Middle frontal gyrus (tissue), 1 donor: ENCODE data around the gene NDOR1.
"Not testable (repeated sequence)": the region's sequence is repeated elsewhere in the genome, so short reads cannot be mapped to it uniquely, and the experiment has no call there.

Experiments
- DNase-seq: peaks from one replicate; pipeline ENCODE4 v3.0.0-alpha.2; 2015; ENCODE audit warnings: low spot score; ENCODE audit errors: extremely low spot score

The NDOR1 gene

DNA sequence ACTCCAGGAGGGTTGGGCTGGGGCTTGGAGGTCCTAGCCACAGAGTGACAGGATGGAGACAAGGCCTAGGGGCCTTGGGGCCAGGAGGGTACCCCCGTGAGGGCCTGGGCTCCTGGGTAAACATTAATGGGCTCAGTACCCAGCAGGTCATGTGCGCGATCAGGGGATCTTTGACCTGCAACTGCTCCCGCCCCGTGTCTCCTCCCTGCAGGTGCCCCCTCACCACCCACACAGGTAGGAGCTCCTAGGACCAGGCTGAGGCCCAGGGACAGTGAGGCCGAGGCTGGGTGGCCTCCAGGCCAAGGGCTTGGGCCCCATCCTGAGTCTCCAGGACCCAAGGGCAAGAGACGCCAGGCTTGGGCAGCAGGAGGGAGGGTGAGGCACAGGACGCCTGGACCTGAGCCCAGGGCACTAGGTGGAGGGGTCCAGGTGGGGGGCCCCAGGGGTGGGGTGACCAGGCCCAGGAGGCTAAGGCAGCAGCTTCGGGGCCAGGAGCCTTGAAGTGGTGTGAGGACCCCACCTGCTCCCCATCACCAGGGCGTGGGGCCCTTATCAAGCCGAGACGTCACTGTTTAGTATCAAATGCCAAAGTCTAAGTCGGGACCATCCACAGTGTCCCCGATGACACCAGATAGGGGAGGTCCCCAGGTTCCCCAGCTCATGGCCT lies 25.3 kb downstream of the NDOR1 start, which contains the start of gene SLC34A3:
SLC34A3 (plus strand) TSS at position 197 of the 667 bp plus-strand sequence. CDS start 802 bp downstream, outside the sequence.
- no peak for DNase-seq

DNA sequence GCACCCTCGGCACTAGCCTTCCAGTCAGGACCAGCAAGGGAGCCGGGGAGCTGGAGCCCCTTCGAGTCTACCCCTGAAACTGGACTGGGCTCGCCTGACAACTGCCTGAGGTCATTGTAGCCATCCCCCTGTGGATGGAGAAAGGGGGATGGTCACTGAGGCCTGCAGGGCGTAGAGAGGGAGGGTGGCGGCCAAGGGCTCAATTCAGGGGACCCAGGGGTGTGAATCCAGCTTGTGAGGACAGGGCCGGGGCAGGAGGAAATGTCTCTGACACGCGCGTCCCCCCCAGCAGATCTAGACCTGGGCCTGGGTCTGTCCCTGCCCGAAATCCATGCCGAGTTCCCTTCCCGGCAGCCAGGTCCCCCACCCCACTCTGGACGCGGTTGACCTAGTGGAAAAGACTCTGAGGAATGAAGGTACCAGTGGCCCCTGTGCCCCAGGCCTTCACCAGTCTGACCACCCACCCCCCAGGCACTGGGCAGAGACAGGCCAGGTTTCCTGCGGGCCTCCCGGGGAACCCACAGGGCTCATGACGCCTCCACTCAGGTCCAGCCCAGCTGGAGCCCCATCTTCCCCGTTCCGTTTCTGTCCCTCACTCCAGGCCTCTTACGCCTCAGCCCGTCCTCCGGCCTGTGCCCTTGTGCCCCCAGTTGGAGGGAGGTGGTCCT lies 26.0 kb downstream of the NDOR1 start:
- no peak for DNase-seq

DNA sequence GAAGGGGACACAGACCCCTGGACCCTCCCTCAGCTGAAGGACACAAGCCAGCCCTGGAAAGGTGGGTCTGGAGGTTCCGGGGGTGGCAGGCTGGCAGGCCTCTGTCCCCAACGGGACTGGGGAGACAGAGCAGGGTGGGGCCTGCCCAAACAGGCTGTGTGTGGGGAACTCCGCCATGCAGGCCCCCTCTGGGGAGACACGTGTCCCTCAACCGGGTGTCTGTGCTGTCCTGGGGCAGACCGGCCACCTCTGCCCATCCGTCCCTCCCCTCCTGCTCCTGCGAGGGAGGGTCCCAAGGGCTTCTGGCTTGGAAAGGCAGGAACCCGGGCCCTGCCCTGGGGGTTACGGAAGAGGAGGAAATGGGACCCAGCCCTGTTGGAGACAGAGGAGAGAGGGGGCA lies 26.6 kb downstream of the NDOR1 start:
- no peak for DNase-seq

DNA sequence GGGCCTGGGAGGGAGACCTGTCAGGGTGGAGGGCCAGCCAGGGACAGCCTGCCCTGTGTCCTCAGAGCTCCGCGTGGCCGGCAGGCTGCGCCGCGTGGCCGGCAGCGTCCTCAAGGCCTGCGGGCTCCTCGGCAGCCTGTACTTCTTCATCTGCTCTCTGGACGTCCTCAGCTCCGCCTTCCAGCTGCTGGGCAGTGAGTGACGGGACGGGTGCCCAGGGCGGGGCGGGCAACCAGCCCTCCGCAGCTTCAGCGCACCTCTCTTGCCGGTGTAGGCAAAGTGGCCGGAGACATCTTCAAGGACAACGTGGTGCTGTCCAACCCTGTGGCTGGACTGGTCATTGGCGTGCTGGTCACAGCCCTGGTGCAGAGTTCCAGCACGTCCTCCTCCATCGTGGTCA lies 27.0 kb downstream of the NDOR1 start:
- no peak for DNase-seq

DNA sequence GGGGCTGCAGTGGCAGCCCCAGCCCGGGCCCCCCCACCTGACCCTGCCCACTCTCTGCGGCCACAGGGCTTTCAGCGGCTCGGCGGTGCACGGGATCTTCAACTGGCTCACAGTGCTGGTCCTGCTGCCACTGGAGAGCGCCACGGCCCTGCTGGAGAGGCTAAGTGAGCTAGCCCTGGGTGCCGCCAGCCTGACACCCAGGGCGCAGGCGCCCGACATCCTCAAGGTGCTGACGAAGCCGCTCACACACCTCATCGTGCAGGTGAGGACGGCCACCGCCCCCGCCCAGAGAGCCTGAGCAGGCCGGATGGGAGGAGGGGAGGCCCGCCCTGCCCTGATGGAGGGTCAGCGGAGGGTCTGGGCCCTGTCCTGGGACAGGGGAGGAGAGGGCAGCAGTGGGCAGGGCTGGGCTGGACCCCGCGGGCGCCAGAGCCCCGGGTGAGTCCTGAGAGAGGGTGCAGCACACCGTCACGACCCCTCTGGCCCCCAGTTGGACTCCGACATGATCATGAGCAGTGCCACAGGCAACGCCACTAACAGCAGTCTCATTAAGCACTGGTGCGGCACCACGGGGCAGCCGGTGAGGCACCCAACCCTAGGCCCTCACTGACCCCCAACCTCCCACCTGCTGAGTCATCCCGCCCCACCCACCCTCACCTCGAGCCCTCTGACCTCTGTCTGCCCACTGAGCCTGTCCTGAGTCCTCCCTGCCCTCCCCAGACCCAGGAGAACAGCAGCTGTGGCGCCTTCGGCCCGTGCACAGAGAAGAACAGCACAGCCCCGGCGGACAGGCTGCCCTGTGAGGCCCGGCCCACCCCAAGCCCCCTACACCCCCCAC lies 27.9 kb downstream of the NDOR1 start:
- no peak for DNase-seq

DNA sequence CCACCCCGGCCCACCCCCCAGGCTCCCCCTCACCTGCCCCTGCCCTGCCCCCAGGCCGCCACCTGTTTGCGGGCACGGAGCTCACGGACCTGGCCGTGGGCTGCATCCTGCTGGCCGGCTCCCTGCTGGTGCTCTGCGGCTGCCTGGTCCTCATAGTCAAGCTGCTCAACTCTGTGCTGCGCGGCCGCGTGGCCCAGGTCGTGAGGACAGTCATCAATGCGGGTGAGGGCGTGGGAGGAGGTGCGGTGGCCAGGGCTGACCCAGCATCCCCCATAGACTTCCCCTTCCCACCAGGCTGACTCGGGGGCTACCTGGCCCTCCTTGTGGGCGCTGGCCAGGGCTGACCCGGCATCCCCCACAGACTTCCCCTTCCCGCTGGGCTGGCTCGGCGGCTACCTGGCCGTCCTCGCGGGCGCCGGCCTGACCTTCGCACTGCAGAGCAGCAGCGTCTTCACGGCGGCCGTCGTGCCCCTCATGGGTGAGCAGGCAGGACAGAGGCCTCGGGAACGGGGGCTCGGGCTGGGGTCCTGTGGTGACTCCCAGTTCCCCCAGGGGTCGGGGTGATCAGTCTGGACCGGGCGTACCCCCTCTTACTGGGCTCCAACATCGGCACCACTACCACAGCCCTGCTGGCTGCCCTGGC lies 28.7 kb downstream of the NDOR1 start:
- DNase-seq = no peak

DNA sequence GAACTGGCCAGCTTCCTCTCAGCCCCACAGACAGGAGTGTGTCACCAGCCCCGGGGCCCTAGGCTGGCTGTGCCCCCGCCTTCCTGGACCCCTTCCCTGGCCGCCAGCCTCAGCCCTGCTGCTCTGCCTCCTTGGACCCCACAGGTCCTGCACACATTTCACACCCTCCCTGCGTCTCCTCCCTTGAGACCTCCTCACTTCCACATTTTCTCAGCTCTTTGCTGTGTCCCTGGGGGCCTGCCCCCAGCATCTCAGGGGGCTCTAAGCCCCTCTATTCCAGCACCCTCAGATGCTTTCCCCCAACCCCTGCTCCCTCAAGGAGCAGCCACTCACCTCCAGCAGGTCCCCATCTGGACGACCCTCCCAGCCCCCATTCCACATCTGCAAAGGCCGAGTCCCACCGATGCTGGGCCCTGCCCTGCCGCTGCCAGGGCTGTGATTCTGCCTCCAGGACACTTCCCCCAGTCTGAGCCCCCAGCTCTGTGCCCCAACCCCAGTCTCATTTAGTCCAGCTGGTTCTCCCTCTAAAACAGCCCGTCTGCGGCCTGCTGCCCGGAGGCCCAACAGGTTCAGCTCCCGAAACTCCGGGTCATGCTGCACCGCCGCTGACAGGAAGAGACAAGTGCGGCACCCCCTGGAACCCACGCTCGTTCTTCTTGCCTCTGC lies 29.4 kb downstream of the NDOR1 start:
- no peak for DNase-seq

DNA sequence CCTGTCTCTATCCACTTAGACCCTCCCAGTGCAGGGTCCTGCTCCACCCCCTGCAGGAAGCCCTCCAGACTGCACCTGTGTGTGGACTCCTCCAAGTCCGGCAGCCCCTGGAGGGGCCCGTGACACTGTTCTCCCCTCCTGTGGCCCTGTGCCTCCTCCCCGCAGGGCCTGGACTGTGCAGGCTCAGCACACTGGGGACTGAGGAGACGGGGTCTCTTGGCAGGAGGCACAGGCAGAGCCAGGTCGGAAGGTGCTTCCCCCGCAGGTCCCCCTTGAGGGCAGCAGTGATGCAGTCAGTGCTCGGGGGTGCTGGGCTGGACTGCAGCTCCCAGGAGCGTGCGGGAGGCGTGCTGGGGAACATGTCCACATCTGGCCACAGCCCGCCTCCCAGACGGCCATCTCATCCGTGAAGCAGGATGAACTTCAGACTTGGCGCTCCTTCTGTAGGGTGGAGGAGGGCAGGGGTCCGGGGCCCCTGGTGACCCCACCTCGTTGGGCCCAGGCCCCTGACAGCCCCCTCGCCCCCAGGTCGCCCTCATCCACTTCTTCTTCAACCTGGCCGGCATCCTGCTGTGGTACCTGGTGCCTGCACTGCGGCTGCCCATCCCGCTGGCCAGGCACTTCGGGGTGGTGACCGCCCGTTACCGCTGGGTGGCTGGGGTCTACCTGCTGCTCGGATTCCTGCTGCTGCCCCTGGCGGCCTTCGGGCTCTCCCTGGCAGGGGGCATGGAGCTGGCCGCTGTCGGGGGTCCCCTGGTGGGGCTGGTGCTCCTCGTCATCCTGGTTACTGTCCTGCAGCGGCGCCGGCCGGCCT lies 30.1 kb downstream of the NDOR1 start:
- DNase-seq = no peak

DNA sequence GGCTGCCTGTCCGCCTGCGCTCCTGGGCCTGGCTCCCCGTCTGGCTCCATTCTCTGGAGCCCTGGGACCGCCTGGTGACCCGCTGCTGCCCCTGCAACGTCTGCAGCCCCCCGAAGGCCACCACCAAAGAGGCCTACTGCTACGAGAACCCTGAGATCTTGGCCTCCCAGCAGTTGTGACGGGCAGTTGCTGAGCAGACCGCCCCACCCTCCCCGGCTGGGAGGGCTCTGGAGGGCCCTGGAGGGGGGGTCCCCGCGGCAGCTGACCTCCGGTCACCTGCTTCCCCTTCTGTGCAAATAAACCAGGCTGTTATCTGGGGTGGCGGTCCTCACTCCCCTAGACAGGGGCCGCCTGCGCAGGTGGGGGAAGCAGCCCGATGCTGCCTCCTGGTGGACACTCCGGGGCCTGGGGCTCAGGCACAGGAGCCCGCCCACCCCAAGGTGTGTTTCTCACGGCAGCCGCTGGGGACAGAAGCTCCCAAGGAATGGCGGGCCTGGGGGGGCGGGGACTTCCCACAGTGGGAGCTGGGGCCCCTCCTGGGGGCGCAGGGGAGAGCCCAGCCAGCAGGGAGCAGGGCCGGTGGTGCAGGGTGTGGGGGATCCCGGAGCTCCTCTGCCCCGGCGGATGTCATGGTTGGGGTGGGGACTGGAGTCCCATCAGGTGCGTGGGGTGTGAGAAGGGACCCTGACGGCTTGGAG lies 30.9 kb downstream of the NDOR1 start:
- peak; percentile 66 for DNase-seq

DNA sequence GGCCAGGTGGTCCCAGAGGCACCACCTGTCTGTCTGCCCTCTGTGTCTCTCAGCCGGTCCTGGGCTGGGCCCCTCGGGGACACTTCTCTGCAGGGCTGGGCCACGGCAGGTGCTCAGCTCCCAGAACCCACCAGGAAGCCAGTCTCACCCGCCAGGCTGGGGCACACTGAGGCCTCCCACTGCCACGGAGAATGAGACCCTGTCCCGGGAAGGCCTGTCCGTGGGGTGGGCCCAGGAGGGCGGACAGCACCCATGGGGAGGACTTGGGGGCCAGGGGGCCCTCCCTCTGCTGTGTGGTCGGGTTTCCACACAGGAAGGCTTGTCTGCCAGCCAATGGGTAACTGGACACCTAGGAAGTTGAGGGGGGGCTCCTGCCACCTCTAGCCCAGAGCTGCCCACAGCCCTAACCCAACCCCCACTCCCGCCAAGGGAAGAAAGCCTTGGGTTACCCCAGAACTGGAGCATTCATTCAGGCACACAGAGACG lies 31.5 kb downstream of the NDOR1 start:
- DNase-seq = no peak

DNA sequence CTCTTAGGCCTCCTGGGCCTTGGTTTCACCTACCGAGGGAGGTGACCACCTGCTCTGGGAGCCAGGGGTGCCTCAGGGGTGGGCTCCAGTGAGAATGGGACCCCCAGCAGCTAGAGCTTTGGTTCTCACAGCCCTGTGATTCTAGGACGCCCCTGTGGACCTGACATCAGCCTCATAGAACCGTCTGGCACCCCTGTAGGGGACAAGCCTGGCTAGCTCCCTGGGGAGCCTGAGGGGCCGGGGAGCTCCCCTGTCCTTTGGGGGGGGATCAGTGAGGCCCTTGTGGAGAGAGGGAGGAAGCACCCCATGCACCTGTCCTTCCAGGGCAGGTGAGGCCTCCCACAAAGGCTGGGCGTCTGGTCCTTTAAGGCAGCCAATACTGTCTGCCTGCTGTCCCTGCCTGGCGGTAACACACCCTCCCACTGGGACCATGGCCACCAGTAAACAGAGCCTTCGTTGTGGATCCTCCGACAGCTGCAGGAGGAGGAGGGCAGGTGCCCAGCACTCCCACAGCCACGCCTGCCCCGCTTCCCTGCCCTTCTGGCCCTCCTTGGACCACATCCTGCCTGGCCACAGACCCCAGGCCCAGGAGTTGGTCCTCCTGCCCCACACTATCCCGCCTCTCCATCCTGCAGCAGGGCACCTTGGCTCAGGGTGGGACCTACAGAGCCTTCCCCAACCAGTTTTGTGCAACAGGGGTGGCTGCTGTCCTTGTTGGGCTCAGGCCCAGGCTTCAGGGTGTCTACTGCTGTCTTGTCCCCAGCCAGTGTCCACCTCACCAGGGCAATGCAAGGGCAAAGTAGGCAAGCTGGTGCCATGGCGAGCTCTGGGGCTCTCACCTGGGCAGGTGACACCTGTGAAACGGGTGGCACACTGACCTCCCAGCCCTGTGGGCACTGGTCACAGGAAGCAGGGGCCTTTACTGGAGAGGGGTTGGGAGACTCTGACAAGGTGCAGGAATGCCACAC lies 32.5 kb downstream of the NDOR1 start:
- DNase-seq = no peak

DNA sequence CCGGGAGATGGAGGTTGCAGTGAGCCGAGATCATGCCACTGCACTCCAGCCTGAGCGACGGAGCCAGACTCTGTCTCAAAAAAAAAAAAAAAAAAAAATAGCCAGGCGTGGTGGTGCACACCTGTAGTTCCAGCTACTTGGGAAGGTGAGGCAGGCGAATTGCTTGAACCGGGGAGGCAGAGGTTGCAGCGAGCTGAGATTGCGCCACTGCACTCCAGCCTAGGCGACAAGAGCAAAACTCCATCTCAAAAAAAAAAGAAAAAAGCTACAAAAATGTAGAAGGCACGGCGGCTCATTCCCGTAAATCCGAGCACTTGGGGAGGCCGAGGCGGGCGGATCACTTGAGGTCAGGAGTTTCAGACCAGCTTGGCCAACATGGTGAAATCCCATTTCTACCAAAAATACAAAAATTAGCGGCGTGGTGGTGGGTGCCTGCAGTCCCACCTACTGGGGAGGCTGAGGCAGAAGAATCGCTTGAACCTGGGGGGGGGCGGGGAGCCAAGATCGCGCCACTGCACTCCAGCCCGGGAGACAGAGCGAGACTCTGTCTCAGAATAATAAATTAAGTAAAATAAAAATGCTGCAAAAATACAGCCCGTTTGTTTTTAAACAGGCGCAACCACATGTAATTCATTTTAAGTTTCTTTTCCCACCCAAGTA lies 34.2 kb downstream of the NDOR1 start:
- not testable (repeated sequence) for DNase-seq

DNA sequence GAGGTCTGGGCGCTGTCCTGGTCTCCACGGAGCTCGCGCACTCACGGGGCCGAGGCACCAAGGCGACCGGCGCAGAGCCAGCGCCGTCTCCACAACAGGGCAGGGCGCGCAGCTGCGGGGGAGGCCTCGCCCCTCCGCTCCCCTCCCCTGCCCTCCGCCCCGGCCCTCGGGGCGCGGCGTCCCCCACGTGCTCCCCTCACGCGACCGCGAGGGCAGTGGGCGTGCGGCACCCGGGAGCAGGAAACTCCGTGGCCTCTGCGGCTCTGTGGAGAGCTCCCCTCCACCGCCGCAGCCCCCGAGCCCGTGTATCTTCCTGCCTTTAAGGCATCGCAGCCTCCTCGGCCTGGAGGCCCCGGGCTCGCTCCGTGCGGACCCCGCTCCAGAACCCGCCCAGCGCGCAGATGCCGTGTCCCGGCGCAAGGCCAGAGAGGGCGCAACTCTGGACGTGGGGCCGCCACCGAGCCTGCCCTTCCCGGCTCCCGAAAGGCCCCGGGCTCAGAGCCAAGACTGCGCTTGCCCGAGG lies 34.9 kb downstream of the NDOR1 start:
- DNase-seq = peak; percentile 40

DNA sequence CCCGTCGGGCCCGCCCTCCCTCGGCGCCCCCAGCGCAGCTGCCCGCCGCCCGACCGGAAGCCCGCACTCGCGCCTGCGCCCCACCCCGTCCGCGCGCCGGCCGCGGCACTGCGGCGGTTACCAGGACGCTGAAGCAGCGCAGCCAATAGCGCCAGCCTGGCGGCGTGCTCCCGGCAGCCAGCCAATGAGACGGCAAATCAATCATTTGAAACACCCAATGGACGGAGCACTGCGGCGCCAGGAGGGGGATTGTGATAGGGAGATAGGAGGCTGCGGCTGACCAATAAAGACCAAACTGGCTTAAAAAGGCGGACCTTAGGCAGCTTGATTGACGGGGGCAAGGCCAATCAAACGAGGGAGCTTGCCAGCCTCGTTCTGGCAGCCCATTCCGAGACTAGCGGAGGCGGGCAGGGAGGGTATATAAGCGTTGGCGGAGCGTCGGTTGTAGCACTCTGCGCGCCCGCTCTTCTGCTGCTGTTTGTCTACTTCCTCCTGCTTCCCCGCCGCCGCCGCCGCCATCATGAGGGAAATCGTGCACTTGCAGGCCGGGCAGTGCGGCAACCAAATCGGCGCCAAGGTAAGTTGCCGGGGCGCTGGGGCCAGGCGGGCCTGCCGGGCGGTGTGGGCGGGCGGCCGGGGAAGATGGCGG lies 35.5 kb downstream of the NDOR1 start, which contains the start of gene TUBB4B:
TUBB4B (plus strand) TSS at position 447 of the 649 bp plus-strand sequence; CDS start at position 521, 74 bp downstream.
- peak; percentile 98 for DNase-seq

DNA sequence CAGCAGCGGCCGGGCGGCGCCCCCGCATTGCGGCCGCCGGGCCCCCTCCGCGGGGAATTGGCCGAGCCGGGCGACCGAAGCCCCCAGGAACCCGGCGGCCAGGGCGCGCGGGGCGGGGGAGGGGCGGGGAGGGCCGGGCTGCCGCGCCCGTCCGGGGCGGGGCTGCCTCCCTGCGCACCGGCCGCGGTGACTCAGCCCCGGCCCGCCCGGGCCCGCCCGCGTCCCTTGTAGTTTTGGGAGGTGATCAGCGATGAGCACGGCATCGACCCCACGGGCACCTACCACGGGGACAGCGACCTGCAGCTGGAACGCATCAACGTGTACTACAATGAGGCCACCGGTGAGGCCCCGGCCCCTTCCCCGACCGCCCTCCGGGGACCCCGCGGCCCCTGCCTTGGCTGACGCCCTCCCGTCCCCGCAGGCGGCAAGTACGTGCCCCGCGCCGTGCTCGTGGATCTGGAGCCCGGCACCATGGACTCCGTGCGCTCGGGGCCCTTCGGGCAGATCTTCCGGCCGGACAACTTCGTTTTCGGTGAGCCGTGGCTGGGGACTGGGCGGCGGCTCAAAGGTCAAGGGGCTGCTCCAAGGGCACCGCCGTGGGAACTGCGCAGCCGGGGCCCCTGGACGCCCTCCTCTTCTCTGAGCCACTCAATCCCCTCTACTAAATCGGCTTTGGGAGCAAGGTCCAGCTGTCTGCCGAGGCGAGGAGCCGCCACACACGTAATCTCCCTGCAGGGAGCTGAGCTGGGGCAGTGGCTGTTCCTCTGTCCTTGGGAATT lies 36.2 kb downstream of the NDOR1 start:
- DNase-seq = no peak
